Embryonic facial prominence (tissue), 1 donor: ENCODE data around the gene TMEM92.
"Not testable (repeated sequence)": the region's sequence is repeated elsewhere in the genome, so short reads cannot be mapped to it uniquely, and the experiment has no call there.

Source experiments
- DNase-seq: peaks from one replicate; pipeline ENCODE4 v3.0.0-alpha.2; 2016; ENCODE audit errors: extremely low spot score

TMEM92 gene

DNA sequence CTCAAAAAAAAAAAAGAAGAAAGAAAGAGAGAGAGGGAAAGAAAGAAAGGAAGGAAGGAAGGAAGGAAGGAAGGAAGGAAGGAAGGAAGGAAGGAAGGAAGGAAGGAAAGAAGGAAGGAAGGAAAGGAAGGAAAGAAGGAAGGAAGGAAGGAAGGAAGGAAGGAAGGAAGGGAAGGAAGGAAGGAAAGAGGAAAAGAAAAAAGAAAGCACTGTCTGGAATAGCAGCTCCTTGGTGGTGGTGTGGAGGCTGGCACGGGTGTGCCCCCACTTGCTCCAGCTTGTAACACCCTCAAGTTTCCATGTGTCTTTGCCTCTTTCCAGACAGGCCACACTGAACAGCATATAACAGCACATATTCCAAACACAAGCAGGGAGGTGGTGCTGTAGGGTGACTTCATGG, 26.6 kb downstream of the TMEM92 start:
- not testable (repeated sequence) for DNase-seq

DNA sequence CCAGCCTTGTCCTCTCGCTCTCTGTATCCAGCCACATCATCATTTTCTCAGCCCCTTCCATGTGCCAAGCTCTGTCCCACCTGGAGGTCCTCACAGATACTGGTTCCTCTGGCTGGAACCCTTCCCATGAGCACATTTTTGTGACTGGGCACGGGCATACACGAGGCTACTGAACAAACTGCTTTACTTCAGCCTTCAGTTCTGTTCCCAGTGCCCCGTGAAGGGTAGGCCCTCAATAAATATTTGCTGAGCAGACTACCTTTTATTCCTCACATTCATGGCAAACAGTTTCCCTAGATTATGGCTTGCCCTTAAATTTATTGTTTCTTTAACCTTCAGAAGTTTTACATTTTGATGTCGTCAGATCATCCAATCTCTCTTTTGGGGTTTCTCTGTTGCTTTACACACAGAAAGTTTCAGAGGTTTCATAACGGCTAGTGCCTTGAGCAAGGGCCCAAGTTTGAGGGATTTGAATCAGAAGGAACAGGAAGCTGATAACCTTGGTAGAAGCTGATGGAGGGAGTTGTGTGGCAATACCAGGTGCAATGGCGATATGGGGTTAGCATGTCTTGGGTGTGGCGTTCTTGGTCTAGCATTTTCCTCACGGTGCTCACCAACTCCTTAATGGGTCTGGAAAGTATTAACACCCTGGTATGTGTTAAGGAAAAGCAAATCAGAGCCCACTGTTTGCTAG, 27.8 kb downstream of the TMEM92 start:
- no peak for DNase-seq

DNA sequence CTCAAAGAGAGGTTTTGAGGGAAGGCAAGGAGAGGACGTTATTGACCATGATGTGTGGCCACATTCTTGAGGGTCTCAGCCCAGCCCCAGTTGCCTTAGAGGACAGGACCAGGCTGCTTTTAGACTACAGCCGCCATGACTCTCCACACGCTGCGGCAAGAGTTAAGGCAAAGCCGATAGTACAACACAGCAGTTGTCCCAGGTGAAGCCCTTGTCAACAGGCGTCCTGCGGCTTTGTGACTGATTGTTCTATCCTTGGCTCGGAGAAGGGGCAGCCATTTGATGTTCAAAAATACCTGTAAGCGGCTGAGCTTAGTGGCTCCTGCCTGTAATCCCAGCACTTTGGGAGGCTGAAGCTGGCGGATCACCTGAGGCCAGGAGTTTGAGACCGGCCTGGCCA, 28.8 kb downstream of the TMEM92 start:
- DNase-seq = no peak

DNA sequence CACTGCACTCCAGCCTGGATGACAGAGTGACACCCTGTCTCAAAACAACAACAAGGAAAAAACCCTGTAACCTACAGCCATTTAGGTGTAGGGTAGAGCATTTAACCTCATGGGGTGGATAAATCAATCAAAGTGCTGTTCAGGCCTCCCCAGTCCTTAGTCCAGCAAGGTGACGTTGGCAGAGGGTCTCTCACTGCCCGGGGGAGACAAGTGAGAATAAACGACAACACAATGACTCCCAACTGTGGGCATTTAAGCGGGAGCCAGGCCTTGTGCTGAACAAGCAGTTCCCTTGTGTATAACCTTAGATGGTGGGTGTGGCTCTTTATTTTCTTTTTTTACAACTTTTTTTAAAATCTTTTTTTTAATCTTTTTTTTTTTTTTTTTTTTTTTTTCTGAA, 29.3 kb downstream of the TMEM92 start:
- DNase-seq = no peak

DNA sequence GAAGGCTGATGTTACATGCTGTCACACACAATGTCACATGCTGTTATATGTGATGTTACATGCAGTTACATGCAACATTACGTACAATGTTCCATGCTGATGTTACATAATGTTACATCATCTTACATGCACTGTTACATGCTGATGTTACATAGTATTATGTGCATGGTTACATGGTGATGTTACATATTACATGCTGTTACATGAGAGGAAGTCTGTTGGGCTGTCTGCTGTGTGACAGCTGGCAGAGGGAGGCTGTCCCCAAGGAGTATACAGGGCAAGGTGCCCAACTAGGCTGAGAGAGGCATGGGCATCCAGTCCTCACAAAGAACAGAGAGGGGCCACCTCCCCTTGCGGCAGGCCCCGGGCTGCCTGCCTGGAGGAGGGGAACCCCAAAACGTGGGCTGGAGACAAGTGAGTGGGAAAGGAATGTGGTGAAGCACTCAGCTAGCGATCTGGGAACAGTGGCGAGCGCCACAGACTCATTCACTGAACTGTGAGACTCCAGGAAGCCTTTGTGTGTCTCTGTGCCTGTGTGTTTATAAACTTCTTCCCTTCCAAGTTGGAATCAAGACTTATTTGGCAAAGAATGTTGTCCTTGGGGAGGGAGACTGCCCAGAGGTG, 30.6 kb downstream of the TMEM92 start:
- no peak for DNase-seq

DNA sequence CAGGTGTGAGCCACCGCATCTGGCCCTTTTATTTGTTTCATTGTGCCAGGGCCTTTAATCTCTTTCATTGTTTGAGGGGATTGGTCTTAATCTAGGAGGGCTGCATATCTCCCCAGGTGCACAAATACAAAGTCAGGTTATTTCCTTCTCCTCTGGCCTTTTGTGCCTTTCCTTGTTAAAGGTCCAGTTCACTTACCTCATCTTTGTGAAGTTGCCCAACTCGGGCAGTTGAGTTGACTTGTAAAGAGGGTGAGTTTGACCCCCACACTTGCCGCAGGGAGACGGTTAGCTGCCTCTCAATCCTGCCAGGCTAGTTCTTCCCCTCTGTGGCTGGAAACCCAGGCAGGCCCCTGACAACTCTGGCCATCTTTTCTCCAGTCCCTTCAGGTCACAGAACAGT, 33.4 kb downstream of the TMEM92 start:
- DNase-seq = no peak

DNA sequence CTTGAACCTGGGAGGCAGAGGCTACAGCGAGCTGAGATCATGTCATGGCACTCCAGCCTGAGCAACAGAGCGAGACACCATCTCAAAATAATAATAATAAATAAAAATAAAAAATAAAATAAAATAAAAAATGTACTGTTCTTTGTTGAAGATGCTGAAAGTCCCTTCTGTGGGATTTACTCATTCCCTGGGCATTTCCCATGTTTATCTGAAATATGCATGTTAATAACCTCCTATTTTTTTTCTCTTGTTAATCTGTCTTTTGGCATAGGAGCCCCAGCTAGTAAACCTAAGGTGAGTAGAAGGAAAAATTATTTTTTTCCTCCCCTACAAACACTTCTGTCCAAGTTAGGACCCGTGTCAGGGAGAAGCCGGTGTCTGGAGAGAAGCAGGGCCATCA, 34.4 kb downstream of the TMEM92 start:
- DNase-seq = no peak

DNA sequence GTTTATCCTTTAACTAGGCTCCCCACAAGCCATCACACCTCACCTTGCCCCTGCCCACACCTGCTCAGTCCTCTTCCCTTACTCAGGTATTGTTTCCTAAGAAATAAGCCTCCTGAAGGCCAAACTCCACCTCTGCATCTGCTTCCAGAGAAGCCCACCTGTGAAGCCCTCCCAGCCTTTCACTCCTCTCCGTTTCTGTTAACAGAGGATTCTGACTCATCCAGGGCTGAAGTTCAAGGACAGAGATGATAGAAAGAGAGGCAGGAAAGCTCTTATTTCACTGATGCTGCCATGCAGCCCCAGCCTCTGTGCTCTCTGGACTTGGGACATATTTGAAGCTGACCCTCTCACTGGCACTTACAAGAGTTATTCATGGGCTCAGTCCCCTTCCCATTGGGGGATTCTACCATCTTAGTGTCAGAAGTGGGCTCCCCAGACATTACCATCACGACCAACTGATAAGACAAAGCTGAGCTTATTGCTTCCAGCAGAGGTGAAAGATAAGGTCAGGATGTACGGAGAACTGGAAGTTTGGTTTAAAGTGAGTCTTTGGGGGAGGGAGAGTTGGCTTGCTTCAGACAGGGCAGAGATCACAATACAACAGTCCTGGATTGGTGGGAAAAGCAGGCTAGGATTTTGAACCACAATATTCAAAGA, 36.3 kb downstream of the TMEM92 start:
- DNase-seq = no peak

DNA sequence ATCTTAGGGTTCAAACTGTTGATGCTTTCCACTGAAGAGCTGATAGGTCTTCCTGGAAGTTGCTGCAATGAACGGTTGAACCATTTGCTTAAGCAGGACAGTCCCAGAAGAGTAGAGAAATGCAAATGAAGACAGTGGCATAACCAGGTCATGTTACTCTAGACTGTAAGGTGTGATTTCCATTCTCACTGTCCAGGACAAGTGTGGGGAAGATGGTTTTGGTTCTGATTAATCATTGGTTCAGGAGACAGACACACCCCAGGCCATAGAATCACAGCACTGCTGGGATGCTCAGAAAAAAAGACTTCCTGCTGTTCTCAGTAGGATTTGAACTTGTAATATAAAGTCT, 36.8 kb downstream of the TMEM92 start:
- DNase-seq = no peak

DNA sequence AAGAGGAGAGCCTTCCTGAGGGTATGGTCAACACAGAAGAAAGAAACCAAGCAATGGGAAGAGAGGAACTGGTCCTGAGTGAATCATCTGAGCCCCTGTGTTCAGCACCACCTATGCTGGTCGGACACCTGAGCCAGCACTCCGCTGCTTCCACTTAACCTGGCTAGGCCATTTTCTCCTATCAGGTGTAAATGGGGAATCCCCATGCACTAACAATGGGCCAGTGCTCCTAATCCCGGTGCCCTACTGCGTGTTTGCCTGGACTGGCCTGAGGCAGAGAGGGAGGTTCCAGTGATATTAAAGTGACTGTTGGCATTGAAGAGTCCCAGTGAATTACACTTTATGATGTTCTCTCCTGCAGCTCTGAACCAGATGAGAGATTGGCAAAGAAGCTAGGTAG, 37.2 kb downstream of the TMEM92 start:
- no peak for DNase-seq

DNA sequence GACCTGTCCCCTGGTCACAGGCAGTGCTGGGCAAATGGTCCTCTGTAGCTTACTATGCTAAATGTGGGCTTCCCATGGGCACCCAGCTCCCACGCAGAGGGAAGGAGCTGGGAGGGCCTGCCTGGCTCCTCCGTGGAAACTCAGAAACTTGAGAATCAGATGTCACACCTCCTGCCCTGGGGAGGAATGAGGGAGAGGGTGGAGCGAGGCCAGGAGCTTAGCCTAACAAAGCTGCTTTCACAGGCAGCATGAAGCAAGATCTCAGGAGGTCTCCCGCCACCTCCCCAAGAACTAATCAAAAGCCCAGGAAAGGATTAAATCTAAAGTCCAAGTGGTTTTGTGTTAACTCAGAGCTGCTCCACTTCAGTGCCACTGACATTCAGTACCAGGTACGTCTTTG, 38.0 kb downstream of the TMEM92 start:
- no peak for DNase-seq

DNA sequence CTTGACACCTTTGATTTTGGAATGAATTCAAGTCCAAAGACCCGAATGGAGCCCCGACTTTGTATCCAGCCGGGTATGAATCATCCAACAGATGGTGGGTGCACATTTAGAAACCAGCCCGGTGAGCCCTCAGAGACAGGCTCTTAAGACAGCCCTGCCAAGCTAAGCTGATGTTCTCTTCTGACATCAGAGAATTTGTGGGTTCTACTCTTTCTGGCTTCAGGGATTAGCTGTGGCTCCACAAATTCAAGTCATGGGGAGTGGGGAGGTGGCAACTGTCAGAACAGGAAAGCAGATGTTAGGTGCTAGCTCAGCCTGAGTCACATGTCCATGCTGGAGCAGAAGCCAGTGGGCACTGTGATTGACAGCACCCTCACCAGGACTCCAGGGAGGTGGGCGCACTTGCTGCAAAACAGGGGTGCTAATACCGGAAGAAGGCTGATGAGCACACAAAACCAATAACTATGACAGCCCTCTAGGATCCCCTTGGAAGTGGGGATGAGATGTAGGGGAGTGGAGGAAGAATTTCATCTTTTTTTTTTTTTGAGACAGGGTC, 40.3 kb downstream of the TMEM92 start:
- DNase-seq = no peak

DNA sequence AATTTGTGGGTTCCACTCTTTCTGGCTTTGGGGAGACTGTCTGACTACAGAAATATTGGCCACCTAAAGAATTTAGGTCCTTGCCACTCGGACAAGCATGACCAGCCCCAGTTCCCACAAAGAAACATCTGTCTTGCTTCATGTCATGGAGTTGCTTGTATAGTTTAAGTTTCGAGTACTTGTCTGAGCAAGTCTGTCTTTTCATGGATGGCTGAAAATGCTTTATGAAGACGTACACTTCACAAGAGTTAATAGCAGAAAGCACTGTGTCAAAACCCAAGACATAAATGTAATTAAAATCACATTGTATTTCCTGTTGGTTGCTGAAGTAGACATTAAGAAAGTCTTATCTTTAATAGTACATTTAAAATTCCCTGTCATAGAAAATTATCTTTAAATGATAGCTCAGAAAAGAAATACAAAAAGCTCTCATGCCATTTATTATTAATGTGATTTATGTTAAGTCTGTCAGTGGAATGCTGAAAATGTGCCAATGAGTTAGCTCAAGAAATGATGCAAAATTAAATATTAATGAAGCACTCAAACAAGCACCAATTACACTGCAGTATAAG, 41.8 kb downstream of the TMEM92 start:
- DNase-seq = no peak

DNA sequence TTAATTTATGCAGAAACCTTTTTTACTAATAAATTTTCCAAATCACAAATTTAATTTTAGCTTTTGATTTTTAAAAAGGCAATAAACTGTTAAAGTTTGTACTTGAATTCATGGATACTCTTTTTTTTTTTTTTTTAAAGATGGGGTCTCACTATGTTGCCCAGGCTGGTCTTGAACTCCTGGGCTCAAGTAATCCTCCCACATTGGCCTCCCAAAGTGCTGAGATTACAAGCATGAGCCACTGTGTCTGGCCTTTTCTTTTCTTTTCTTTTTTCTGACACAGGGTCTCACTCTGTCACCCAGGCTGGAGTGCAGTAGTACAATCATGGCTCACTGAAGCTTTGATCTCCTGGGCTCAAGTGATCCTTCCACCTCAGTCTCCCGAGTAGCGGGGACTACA, 42.4 kb downstream of the TMEM92 start:
- DNase-seq = not testable (repeated sequence)

DNA sequence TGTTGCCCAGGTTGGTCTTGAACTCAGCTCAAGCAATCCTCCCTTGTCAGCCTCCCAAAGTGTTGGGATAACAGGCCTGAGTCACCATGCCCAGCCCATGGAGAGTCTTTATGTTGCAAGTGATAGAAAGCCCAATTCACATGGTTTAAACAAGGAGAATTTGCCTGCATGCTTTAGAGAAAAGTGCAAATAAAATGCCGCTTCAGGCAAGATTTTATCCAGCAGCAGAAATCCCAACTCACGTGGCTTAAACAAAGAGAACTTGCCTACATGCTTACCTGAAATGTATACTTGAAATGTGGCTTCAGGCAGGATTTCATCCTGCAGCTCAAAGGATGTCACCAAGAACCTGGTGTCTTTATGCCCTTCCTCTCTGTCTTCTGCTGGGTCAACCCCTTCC, 42.9 kb downstream of the TMEM92 start:
- no peak for DNase-seq

DNA sequence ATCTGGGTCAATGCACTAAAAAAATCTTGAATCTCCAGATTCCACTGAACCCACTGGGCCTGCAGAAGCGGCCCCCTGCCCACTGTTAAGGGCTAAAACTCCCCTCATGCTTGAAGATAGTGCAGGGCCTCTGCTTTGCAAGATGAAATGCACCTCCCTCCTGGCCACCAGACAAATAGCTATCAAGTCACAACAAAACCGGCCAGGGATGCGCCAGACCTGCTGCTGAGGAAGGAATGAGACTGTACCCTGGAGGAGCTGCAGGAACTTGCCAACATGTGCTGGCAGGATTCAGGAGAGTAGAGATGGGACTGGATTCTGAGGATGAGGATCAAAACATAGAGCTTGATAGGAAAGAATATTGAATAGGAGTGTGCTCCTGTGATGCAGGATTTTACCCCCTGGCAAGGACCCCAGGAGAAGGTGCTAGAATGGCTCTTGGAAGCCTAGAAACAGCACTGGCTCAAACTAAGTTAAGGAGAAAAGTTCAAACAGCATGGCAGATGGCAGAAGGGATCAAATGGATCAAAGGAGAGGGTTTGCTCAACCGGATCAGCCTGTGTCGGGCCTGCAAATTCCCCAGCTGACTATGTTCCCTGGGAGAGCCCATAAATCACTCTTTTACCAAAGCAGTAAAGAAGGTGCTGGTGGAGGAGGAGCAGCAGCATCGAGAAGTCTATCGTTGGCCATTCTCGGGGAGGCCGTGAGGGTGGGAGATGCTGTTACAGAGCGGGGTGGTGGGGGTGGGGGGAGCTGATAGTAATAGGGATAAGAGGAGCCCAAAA, 44.4 kb downstream of the TMEM92 start:
- DNase-seq = no peak

DNA sequence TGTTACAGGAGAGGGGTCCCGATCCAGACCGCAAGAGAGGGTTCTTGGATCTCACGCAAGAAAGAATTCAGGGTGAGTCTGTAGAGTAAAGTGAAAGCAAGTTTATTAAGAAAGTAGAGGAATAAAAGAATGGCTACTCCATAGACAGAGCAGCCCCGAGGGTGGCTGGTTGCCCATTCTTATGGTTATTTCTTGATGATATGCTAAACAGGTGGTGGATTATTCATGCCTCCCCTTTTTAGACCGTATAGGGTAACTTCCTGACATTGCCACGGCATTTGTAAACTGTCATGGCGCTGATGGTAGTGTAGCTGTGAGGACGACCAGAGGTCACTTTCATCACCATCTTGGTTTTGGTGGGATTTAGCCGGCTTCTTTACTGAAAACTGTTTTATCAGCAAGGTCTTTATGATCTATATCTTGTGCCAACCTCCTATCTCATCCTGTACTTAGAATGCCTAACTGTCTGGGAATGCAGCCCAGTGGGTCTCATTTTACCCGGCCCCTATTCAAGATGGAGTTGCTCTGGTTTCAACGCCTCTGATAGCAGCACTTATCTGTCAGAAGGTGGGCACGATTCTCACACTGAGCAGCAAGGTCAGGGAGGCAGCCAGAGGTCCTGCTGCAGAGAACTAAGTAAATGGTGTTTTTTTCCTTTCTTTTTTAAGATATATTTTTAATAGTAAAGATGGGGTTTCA, 45.2 kb downstream of the TMEM92 start:
- DNase-seq = no peak

DNA sequence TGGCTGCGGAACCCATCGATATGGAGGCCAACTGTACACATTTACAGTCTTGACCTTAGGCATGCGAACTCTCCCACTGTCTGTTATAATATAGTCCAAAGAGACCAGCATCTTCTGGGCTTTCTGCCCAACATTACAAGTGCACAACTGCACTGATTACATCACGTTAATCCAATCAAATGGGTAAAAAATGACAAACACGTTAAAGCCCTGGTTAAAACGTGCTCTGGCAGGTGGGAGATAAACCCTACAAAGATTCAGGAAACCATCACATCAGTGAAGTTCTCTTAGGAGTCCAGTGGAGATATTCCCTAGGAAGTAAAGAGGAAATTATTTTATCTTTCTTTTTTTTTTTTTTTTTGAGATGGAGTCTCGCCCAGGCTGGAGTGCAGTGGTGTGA, 48.0 kb downstream of the TMEM92 start:
- DNase-seq = no peak

DNA sequence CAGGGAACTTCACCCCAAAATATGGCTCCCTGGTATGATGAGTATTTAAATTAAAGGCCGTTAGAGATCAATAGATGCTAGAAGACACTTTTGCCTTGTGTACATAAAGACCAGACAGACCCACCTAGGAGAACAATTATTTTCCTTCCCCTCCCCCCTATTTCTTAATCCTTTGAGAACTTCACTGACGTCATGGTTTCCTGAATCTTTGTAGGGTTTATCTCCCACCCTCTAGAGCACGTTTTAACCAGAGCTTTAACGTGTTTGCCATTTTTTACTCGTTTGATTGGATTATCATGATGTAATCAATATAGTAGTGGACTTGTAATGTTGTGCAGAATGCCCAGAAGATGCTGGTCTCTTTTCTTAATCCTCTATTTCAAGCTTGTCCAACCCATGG, 48.8 kb downstream of the TMEM92 start:
- no peak for DNase-seq

DNA sequence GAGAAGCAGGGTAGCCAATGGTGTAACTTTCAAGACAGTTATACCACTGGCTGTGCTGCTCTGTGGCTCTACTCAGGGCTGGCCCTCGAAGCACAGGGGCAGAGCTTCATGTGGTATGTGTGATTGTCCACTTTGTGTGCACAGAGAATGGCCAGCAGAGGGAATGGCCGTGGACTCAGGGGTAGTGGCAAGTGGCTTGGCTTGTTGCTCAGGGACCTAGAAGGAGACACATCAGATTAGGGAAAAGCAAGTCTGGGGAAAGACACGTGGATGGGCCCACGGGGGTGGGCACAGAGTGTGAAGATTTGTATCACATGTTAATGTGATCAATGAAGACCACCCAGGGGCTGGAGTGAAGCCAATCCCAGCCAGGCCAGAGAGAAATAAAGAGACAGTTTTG, 51.6 kb downstream of the TMEM92 start:
- no peak for DNase-seq

DNA sequence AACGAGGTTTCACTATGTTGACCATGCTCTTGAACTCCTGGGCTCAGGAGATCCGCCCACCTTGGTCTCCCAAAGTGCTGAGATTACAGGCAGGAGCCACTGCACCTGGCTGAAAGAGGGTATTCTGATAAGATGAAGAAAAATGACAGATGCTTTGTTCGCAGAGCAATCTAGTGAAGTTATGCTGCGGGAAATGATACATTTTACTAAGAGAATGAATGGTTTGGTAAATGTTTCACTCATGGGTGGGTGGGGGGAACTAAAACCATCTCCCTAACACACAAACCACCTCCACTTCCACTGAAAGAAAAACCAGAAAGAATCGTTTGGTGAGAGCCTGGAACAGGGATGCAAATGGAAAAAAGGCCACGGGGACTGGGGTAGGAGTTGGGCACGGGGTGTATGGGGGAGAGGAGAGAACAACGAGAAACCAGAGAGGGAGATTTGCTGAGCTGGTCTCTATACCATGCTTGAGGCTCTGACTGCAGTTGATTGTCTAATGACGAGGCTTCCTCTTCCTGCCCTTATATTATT, 52.6 kb downstream of the TMEM92 start:
- no peak for DNase-seq
